Liver (tissue), 9 donors: Measurements from ENCODE around the gene SERPINB12. TPM values are rescaled to one million over a fixed set of nuclear protein-coding genes. Genes with fewer than 3 reads are reported as not detected.

Experiments used
- DNase-seq: peaks from one replicate; pipeline ENCODE4 v3.0.0-alpha.2; 2017; ENCODE audit warnings: low spot score
- H3K27ac ChIP-seq, 2 donors: one replicate each; pipeline ENCODE4 v1.7.0; 2013; ENCODE audit warnings: inconsistent platforms in 2 of 2, low read length in 2 of 2, control low read depth in 1 of 2, low read depth in 1 of 2, mild to moderate bottlenecking in 1 of 2
- H3K27me3 ChIP-seq, 4 donors: one replicate each; pipeline versions ENCODE4 v1.6.1 to v1.7.0; 2013; ENCODE audit warnings: low read length in 3 of 4, inconsistent platforms in 1 of 4, mild to moderate bottlenecking in 1 of 4, moderate library complexity in 1 of 4; ENCODE audit not compliant: control insufficient read depth in 4 of 4, insufficient read depth in 4 of 4
- H3K36me3 ChIP-seq, 4 donors: one replicate each; pipeline versions ENCODE4 v1.6.1 to v1.7.0; 2013; ENCODE audit warnings: low read length in 3 of 4, mild to moderate bottlenecking in 3 of 4, low read depth in 1 of 4, moderate library complexity in 1 of 4; ENCODE audit not compliant: control insufficient read depth in 4 of 4, insufficient read depth in 3 of 4
- H3K4me1 ChIP-seq, 4 donors: one replicate each; pipeline versions ENCODE4 v1.6.1 to v1.7.0; 2013; ENCODE audit warnings: low read length in 3 of 4, mild to moderate bottlenecking in 3 of 4, moderate library complexity in 1 of 4; ENCODE audit not compliant: control insufficient read depth in 4 of 4, insufficient read depth in 4 of 4
- H3K4me3 ChIP-seq, 3 donors: one replicate each; pipeline versions ENCODE4 v1.6.1 to v1.7.0; 2013; ENCODE audit warnings: low read length in 3 of 3, control low read depth in 1 of 3, low read depth in 1 of 3, mild to moderate bottlenecking in 1 of 3
- H3K9ac ChIP-seq, 2 donors: one replicate each; pipeline ENCODE4 v1.7.0; 2013; ENCODE audit warnings: low read length in 2 of 2, mild to moderate bottlenecking in 2 of 2, moderate library complexity in 2 of 2, control low read depth in 1 of 2, low read depth in 1 of 2
- H3K9me3 ChIP-seq, 4 donors: one replicate each; pipeline versions ENCODE4 v1.6.1 to v1.7.0; 2013; ENCODE audit warnings: low read length in 3 of 4; ENCODE audit not compliant: control insufficient read depth in 4 of 4
- CTCF ChIP-seq: fragments of 150-350 bp; IDR thresholded peaks from 2 replicates; pipeline ENCODE4 v1.5.1; 2017; ENCODE audit warnings: improper control_type of control experiment, low read depth, low read length; ENCODE audit not compliant: missing input control
- FOXA2 ChIP-seq: IDR thresholded peaks from 2 replicates; pipeline ENCODE4 v1.6.1; 2016; ENCODE audit warnings: antibody characterized with exemption
- MAX ChIP-seq: IDR thresholded peaks from 2 replicates; pipeline ENCODE4 v1.6.1; 2016; ENCODE audit warnings: antibody characterized with exemption
- NR2F2 ChIP-seq: IDR thresholded peaks from 2 replicates; pipeline ENCODE4 v1.6.1; 2016; ENCODE audit warnings: antibody characterized with exemption
- RAD21 ChIP-seq, 2 donors: IDR thresholded peaks; 2 replicates each; pipeline ENCODE4 v1.6.1; 2016; ENCODE audit warnings: antibody characterized with exemption in 2 of 2, mild to moderate bottlenecking in 2 of 2
- RXRA ChIP-seq, 2 donors: IDR thresholded peaks; 2 replicates each; pipeline ENCODE4 v1.6.1; 2017 to 2018; ENCODE audit warnings: antibody characterized with exemption in 2 of 2, mild to moderate bottlenecking in 1 of 2
- SP1 ChIP-seq: IDR thresholded peaks from 2 replicates; pipeline ENCODE4 v1.6.1; 2018; ENCODE audit warnings: antibody characterized with exemption, mild to moderate bottlenecking
- ZBTB33 ChIP-seq: IDR thresholded peaks from 2 replicates; pipeline ENCODE4 v1.6.1; 2016; ENCODE audit warnings: antibody characterized with exemption
- WGBS: extraction: QIAGEN DNeasy Blood & Tissue Kit; methylation state at CpG from one replicate; pipeline ENCODE4 v1.1.7; 2013; 5-methylcytosine and 5-hydroxymethylcytosine counted together
- polyA plus RNA-seq, 2 donors: library from polyadenylated mRNA; stranded (reverse) in 1 of 2; unstranded in 1 of 2; fragments of 200-250 nt in 1 of 2; fragments of >200 nt in 1 of 2; fragmentation: Nextera tagmentation in 1 of 2; extraction: Ambion mirVana in 1 of 2; gene quantifications; one replicate each; pipeline versions ENCODE4 v1.2.1 to v1.2.3, GENCODE V29; 2013 to 2015
- total RNA-seq, 2 donors: library from RNA; depleted of rRNA; stranded (reverse); fragments of >200 nt; gene quantifications; one replicate each; pipeline ENCODE4 v1.2.3, GENCODE V29; 2014
- donor health status: healthy.
- donor health status: healthy.
- donor health status: healthy.
- donor health status: healthy.
- donor health status: healthy.

Gene SERPINB12
- total and polyA plus RNA-seq, 4 donors = not detected

- TF ChIP-seq CTCF = no peak
- TF ChIP-seq FOXA2 = no peak
Measured at GRCh38 chr18:63514888-63515678, 27.1 kb upstream of the SERPINB12 start (continued).

- Histone ChIP-seq H3K27ac (no peak overlapping the region), H3K9me3 (no peaks in the 10 kb centered on the region), H3K36me3 (no peaks in the 10 kb centered on the region), H3K4me3 (no peak overlapping the region), H3K9ac (no peak overlapping the region), H3K27me3 (peaks cover 0 to 6% (median 0%) of the 10 kb centered on the region in 4 donors), H3K4me1 (no peaks in the 10 kb centered on the region)
- TF ChIP-seq ZBTB33 = no peak
- TF ChIP-seq SP1 = no peak
- no peak for TF ChIP-seq RXRA (IDR thresholded peaks at IDR 0.05)
- no peak for TF ChIP-seq RAD21 (IDR thresholded peaks at IDR 0.05)
- WGBS = 86% methylated on average over 1 of the region's 1 CpG
- no peak for DNase-seq
Measured at GRCh38 chr18:63515801-63516200, 26.4 kb upstream of the SERPINB12 start.

- no peak overlapping the region for H3K27ac ChIP-seq
- peaks cover 0 to 6% (median 0%) of the 10 kb centered on the region in 4 donors for H3K27me3 ChIP-seq
- TF ChIP-seq RAD21 (IDR thresholded peaks at IDR 0.05) (peak; percentile 92), NR2F2 (no peak), MAX (no peak), CTCF (peak; percentile 81)
- WGBS = 27% methylated on average over 16 of the region's 16 CpGs
- no peaks in the 10 kb centered on the region for H3K4me1 ChIP-seq
- H3K9me3 ChIP-seq = no peaks in the 10 kb centered on the region
- H3K9ac ChIP-seq = no peak overlapping the region
- H3K36me3 ChIP-seq = no peaks in the 10 kb centered on the region
- no peak overlapping the region for H3K4me3 ChIP-seq
- DNase-seq = peak; percentile 57
Measured at GRCh38 chr18:63518178-63519012, 23.8 kb upstream of the SERPINB12 start.
